Liver (tissue), 9 donors: ENCODE data around the gene C10orf71. TPM values are rescaled to one million over a fixed set of nuclear protein-coding genes. Genes with fewer than 3 reads are reported as not detected.

Experiments used
- DNase-seq: peaks from one replicate; pipeline ENCODE4 v3.0.0-alpha.2; 2017; ENCODE audit warnings: low spot score
- H3K27ac ChIP-seq, 2 donors: one replicate each; pipeline ENCODE4 v1.7.0; 2013; ENCODE audit warnings: inconsistent platforms in 2 of 2, low read length in 2 of 2, control low read depth in 1 of 2, low read depth in 1 of 2, mild to moderate bottlenecking in 1 of 2
- H3K27me3 ChIP-seq, 4 donors: one replicate each; pipeline versions ENCODE4 v1.6.1 to v1.7.0; 2013; ENCODE audit warnings: low read length in 3 of 4, inconsistent platforms in 1 of 4, mild to moderate bottlenecking in 1 of 4, moderate library complexity in 1 of 4; ENCODE audit not compliant: control insufficient read depth in 4 of 4, insufficient read depth in 4 of 4
- H3K36me3 ChIP-seq, 4 donors: one replicate each; pipeline versions ENCODE4 v1.6.1 to v1.7.0; 2013; ENCODE audit warnings: low read length in 3 of 4, mild to moderate bottlenecking in 3 of 4, low read depth in 1 of 4, moderate library complexity in 1 of 4; ENCODE audit not compliant: control insufficient read depth in 4 of 4, insufficient read depth in 3 of 4
- H3K4me1 ChIP-seq, 4 donors: one replicate each; pipeline versions ENCODE4 v1.6.1 to v1.7.0; 2013; ENCODE audit warnings: low read length in 3 of 4, mild to moderate bottlenecking in 3 of 4, moderate library complexity in 1 of 4; ENCODE audit not compliant: control insufficient read depth in 4 of 4, insufficient read depth in 4 of 4
- H3K4me3 ChIP-seq, 3 donors: one replicate each; pipeline versions ENCODE4 v1.6.1 to v1.7.0; 2013; ENCODE audit warnings: low read length in 3 of 3, control low read depth in 1 of 3, low read depth in 1 of 3, mild to moderate bottlenecking in 1 of 3
- H3K9ac ChIP-seq, 2 donors: one replicate each; pipeline ENCODE4 v1.7.0; 2013; ENCODE audit warnings: low read length in 2 of 2, mild to moderate bottlenecking in 2 of 2, moderate library complexity in 2 of 2, control low read depth in 1 of 2, low read depth in 1 of 2
- H3K9me3 ChIP-seq, 4 donors: one replicate each; pipeline versions ENCODE4 v1.6.1 to v1.7.0; 2013; ENCODE audit warnings: low read length in 3 of 4; ENCODE audit not compliant: control insufficient read depth in 4 of 4
- CTCF ChIP-seq: fragments of 150-350 bp; IDR thresholded peaks from 2 replicates; pipeline ENCODE4 v1.5.1; 2017; ENCODE audit warnings: improper control_type of control experiment, low read depth, low read length; ENCODE audit not compliant: missing input control
- EGR1 ChIP-seq, 2 donors: IDR thresholded peaks; 2 replicates each; pipeline ENCODE4 v1.6.1; 2016 to 2018; ENCODE audit warnings: antibody characterized with exemption in 2 of 2, low read depth in 2 of 2
- FOXA1 ChIP-seq: IDR thresholded peaks from 2 replicates; pipeline ENCODE4 v1.6.1; 2016; ENCODE audit warnings: antibody characterized with exemption
- FOXA2 ChIP-seq: IDR thresholded peaks from 2 replicates; pipeline ENCODE4 v1.6.1; 2016; ENCODE audit warnings: antibody characterized with exemption
- GABPA ChIP-seq, 2 donors: IDR thresholded peaks in 1 of 2; conservative IDR thresholded peaks in 1 of 2; 2 replicates each; pipeline ENCODE4 v1.6.1; 2016; ENCODE audit warnings: antibody characterized with exemption in 2 of 2, mild to moderate bottlenecking in 1 of 2, moderate library complexity in 1 of 2
- HNF4A ChIP-seq, 2 donors: conservative IDR thresholded peaks; 2 replicates each; pipeline ENCODE4 v1.6.1; 2016; ENCODE audit warnings: antibody characterized with exemption in 2 of 2, mild to moderate bottlenecking in 2 of 2
- HNF4G ChIP-seq: IDR thresholded peaks from 2 replicates; pipeline ENCODE4 v1.6.1; 2016; ENCODE audit warnings: antibody characterized with exemption
- JUND ChIP-seq, 2 donors: IDR thresholded peaks; 2 replicates each; pipeline ENCODE4 v1.6.1; 2016; ENCODE audit warnings: antibody characterized with exemption in 2 of 2
- MAX ChIP-seq: IDR thresholded peaks from 2 replicates; pipeline ENCODE4 v1.6.1; 2016; ENCODE audit warnings: antibody characterized with exemption
- NR2F2 ChIP-seq: IDR thresholded peaks from 2 replicates; pipeline ENCODE4 v1.6.1; 2016; ENCODE audit warnings: antibody characterized with exemption
- RAD21 ChIP-seq, 2 donors: IDR thresholded peaks; 2 replicates each; pipeline ENCODE4 v1.6.1; 2016; ENCODE audit warnings: antibody characterized with exemption in 2 of 2, mild to moderate bottlenecking in 2 of 2
- RXRA ChIP-seq, 2 donors: IDR thresholded peaks; 2 replicates each; pipeline ENCODE4 v1.6.1; 2017 to 2018; ENCODE audit warnings: antibody characterized with exemption in 2 of 2, mild to moderate bottlenecking in 1 of 2
- SP1 ChIP-seq: IDR thresholded peaks from 2 replicates; pipeline ENCODE4 v1.6.1; 2018; ENCODE audit warnings: antibody characterized with exemption, mild to moderate bottlenecking
- TAF1 ChIP-seq: conservative IDR thresholded peaks from 2 replicates; pipeline ENCODE4 v1.6.1; 2016; ENCODE audit warnings: antibody characterized with exemption, mild to moderate bottlenecking
- YY1 ChIP-seq: IDR thresholded peaks from 2 replicates; pipeline ENCODE4 v1.6.1; 2016; ENCODE audit warnings: antibody characterized with exemption, mild to moderate bottlenecking
- WGBS: extraction: QIAGEN DNeasy Blood & Tissue Kit; methylation state at CpG from one replicate; pipeline ENCODE4 v1.1.7; 2013; 5-methylcytosine and 5-hydroxymethylcytosine counted together
- polyA plus RNA-seq, 2 donors: library from polyadenylated mRNA; stranded (reverse) in 1 of 2; unstranded in 1 of 2; fragments of 200-250 nt in 1 of 2; fragments of >200 nt in 1 of 2; fragmentation: Nextera tagmentation in 1 of 2; extraction: Ambion mirVana in 1 of 2; gene quantifications; one replicate each; pipeline versions ENCODE4 v1.2.1 to v1.2.3, GENCODE V29; 2013 to 2015
- total RNA-seq, 2 donors: library from RNA; depleted of rRNA; stranded (reverse); fragments of >200 nt; gene quantifications; one replicate each; pipeline ENCODE4 v1.2.3, GENCODE V29; 2014
- TF ChIP-seq, protein P1 (sequence below): IDR thresholded peaks from 2 replicates; pipeline ENCODE4 v1.6.1; 2016; ENCODE audit warnings: antibody characterized with exemption, mild to moderate bottlenecking
- TF ChIP-seq, protein P2 (sequence below): IDR thresholded peaks from 2 replicates; pipeline ENCODE4 v1.6.1; 2016; ENCODE audit warnings: antibody characterized with exemption
- donor health status: healthy.
- donor health status: healthy.
- donor health status: healthy.
- donor health status: healthy.
- donor health status: healthy.

C10orf71 gene
- total and polyA plus RNA-seq, 4 donors: 0.03 TPM; not detected in 3

DNA sequence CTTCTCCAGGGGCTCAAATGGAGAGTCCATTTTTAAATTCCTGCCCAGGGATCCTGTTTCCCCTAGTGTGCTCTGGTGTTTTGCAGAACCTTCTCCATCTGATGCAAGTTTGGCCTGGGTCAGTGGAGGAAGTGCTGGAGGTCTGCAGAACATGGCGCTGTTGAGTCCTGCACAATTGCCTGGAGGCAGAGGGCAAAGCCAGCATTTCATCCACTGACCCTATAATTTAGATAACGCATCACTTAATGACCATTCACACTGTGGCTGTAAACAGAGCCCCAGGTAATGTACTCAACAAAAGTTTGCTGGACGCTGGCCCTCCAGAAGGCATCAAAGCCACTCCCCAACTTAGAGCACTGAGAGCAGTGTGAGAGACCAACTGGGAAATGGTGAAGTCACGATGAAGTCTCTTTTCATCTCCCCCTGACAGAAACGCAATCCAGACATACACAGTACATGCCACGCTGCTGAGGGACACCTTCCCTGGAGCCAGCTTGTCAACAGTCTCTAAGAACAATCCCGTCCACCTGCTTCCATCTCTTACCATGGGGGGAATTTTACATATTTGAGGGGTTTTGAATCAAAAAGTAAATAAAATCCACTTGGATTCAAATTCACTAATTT is 13.4 kb downstream of the C10orf71 start:
- H3K27ac ChIP-seq: no peak overlapping the region
- 79% methylated on average over 7 of the region's 7 CpGs for WGBS
- no peak for TF ChIP-seq FOXA2
- no peak for TF ChIP-seq CTCF
- TF ChIP-seq YY1: no peak
- TF ChIP-seq GABPA (IDR thresholded peaks at IDR 0.05 in 1 of 2, conservative IDR thresholded peaks at IDR 0.05 in 1 of 2): no peak
- TF ChIP-seq HNF4A (conservative IDR thresholded peaks at IDR 0.05): no peak
- no peak for TF ChIP-seq TAF1
- TF ChIP-seq EGR1 (IDR thresholded peaks at IDR 0.05; ENCODE audit: low read depth in 2 of 2): no peak
- TF ChIP-seq FOXA1: no peak
- no peak for TF ChIP-seq MAX
- TF ChIP-seq SP1: no peak
- no peak for TF ChIP-seq JUND (IDR thresholded peaks at IDR 0.05)
- TF ChIP-seq, protein P1, sequence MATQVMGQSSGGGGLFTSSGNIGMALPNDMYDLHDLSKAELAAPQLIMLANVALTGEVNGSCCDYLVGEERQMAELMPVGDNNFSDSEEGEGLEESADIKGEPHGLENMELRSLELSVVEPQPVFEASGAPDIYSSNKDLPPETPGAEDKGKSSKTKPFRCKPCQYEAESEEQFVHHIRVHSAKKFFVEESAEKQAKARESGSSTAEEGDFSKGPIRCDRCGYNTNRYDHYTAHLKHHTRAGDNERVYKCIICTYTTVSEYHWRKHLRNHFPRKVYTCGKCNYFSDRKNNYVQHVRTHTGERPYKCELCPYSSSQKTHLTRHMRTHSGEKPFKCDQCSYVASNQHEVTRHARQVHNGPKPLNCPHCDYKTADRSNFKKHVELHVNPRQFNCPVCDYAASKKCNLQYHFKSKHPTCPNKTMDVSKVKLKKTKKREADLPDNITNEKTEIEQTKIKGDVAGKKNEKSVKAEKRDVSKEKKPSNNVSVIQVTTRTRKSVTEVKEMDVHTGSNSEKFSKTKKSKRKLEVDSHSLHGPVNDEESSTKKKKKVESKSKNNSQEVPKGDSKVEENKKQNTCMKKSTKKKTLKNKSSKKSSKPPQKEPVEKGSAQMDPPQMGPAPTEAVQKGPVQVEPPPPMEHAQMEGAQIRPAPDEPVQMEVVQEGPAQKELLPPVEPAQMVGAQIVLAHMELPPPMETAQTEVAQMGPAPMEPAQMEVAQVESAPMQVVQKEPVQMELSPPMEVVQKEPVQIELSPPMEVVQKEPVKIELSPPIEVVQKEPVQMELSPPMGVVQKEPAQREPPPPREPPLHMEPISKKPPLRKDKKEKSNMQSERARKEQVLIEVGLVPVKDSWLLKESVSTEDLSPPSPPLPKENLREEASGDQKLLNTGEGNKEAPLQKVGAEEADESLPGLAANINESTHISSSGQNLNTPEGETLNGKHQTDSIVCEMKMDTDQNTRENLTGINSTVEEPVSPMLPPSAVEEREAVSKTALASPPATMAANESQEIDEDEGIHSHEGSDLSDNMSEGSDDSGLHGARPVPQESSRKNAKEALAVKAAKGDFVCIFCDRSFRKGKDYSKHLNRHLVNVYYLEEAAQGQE: no peak
- TF ChIP-seq NR2F2: no peak
- TF ChIP-seq RAD21 (IDR thresholded peaks at IDR 0.05): no peak
- no peak for TF ChIP-seq HNF4G
- TF ChIP-seq, protein P2, sequence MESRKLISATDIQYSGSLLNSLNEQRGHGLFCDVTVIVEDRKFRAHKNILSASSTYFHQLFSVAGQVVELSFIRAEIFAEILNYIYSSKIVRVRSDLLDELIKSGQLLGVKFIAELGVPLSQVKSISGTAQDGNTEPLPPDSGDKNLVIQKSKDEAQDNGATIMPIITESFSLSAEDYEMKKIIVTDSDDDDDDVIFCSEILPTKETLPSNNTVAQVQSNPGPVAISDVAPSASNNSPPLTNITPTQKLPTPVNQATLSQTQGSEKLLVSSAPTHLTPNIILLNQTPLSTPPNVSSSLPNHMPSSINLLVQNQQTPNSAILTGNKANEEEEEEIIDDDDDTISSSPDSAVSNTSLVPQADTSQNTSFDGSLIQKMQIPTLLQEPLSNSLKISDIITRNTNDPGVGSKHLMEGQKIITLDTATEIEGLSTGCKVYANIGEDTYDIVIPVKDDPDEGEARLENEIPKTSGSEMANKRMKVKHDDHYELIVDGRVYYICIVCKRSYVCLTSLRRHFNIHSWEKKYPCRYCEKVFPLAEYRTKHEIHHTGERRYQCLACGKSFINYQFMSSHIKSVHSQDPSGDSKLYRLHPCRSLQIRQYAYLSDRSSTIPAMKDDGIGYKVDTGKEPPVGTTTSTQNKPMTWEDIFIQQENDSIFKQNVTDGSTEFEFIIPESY: no peak
- TF ChIP-seq RXRA (IDR thresholded peaks at IDR 0.05): no peak
- H3K36me3 ChIP-seq: no peaks in the 10 kb centered on the region
- DNase-seq: no peak
- no peaks in the 10 kb centered on the region for H3K4me1 ChIP-seq
- peaks cover 0 to 5% (median 2%) of the 10 kb centered on the region in 4 donors for H3K9me3 ChIP-seq
- H3K9ac ChIP-seq: no peak overlapping the region
- no peak overlapping the region for H3K4me3 ChIP-seq
- H3K27me3 ChIP-seq: no peaks in the 10 kb centered on the region
